ENCODE results near the gene ETV6.

The ETV6 gene

DNA sequence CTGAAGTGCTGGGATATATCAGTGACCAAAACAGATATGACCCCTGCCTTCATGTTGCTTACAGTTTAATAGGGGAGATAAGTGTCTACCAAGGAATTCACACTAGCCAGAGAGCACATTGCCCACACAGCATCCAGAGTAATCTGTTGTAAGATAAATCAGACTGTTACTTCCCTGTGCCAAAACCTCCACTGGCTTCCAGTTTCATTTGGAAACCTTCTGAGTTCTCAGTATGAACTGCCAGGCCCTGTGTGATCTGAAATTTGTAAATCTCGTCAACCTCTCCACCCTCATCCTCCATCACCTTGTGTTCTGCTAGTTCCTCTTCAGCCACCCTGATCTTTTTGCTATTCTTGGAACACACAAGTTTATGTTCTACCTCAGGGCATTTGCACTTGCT is 154.7 kb downstream of the ETV6 start:
- DNase-seq (ENCODE audit: low spot score): no peak

- no peak for DNase-seq (ENCODE audit: low spot score)
Measured at GRCh38 chr12:11805043-11805442, 155.6 kb downstream of the ETV6 start.

- DNase-seq (ENCODE audit: low spot score): no peak
Measured at GRCh38 chr12:11805680-11806079, 156.2 kb downstream of the ETV6 start.

DNA sequence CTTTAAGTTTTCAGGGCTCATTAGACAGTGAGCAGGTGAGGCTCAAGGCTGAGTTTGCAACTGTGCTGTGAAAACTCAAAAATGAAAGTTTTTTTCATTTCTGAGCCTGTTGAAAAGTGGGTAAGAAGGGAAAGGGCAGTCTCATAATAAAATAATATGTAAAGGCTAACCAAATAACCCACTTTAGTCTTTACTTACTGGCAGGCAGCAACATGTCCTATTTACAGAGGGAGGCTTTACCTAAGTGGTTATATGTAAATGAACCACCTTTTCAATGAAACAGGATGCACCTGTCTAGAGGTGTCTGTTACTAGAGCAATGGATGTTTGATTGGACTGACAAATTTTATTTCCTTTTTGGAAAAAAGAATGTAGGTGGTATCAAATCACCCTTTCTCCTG is 158.0 kb downstream of the ETV6 start:
- no peak for DNase-seq (ENCODE audit: low spot score)

- no peak for DNase-seq (ENCODE audit: low spot score)
Measured at GRCh38 chr12:11808931-11809330, 159.5 kb downstream of the ETV6 start.

GRCh38 chr12:11810206-11810545 is 160.7 kb downstream of the ETV6 start:
- DNase-seq (ENCODE audit: low spot score): no peak

GRCh38 chr12:11811008-11811407 is 161.5 kb downstream of the ETV6 start:
- no peak for DNase-seq (ENCODE audit: low spot score)

DNA sequence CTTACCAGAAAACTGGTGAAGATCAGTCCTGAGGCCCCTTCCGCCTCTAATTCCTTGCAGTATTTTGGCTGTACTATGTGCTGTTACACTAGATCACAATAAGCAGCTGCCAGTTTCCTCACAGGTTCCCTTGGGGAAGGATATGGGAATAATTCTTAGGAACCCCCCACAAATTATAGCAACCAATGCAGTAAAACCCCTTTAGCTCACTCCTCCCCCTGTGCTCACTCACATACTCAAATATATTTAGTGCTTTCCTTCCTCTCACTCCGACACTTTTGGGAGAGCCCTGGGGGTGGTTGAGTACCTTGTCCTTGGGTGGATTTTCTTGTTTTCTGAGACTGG is 162.7 kb downstream of the ETV6 start:
- DNase-seq (ENCODE audit: low spot score): no peak

DNA sequence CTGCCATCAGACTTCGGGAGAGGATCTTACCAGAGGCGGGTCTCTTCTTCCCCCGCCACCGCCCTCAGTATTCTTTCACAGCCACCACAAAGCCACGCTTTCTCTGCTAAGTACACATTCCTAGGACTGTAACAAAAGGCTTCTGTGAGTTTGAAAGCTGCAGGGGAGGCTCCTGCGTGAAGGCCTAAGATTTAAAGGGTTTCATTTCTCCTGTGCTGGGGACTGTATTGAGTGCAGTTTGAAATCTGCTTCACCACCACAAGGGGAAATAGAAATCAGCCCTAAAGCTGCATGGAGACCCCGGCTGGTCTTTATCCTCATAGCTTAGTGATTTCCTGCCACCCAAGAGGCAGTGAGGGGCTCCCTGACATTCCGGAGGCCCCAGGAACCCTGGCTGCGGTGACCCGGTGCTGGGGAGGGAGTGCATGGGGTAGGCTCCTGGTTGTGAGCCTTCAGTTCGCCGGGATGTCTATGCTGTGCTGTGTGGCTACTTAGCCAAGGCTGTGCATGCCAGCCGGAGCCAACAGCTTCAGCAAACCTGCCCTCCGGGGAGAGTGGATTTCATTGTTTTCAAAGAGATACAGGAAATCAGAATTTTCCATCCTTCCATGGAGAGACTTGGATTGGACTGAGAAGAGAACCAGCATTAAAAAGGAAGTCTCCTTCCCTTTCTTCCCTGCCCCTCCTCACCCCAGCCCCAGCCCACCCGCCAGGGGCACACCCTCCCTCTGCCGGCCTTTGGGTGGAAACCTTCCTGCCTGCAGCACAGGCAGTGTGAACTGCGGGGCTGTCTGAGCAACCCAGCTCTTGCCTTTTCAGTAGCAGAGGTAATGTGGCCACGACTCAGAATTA is 163.3 kb downstream of the ETV6 start:
- peak; percentile 26 for DNase-seq (ENCODE audit: low spot score)

- no peak for DNase-seq (ENCODE audit: low spot score)
Measured at GRCh38 chr12:11813438-11813813, 164.0 kb downstream of the ETV6 start.

DNA sequence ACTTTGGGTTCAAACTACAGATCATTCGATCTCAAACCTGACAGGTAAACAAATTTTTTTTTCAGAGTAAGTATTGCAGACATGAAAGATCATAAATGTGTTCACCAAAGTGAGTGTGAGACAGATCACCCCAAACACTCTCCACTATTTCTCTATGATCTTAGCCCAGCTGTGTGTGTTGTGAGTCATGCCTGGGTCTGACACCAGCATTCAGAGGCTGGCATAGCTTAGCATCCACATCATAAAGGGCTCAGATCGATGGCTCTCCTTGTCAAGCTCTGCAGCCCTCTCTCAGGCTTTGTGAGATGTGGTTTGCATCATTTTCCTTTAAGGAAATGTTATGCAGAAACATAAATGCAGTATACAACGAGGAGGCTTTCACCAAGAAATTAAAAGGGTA is 164.9 kb downstream of the ETV6 start:
- peak; percentile 12 for DNase-seq (ENCODE audit: low spot score)

GRCh38 chr12:11815397-11815796 is 165.9 kb downstream of the ETV6 start:
- no peak for DNase-seq (ENCODE audit: low spot score)

DNA sequence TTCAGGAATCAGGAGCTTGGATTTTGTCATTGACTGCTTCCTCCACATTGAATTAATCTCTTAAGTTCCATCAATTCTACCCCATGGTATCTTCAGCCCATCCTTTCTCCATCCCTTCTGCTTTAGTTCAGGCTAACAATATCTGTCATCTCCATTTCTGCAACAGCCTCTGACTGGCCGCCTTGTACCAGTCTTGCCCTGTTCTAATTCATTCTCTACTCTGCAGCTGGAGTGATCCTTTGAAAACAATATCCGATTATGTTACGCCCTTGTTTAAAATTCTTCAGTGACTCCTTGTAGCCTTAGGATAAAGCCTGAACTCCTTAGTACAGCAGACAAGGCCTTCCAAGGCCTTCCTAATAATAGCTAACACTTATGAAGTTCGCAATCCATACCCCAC is 170.2 kb downstream of the ETV6 start:
- DNase-seq (ENCODE audit: low spot score): no peak

DNA sequence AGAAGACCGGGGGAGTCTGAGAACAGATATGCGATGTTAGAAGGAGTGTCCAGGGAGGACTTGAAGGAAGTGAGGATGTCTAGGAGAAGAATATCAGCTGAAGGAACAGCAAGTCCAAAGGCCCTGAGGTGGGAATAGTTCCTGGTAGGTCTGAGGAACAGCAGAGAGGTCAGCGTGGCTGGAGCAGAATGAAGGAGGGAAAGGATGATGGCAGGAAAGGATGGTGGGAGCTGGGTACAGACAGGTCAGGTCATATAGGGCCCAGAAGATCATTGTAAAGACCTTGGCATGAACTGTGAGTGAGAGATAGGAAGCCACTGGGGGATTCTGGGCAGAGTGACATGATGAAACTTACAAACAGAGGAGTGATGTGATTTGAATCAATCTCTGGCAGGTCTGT is 171.0 kb downstream of the ETV6 start:
- DNase-seq (ENCODE audit: low spot score): no peak

- no peak for DNase-seq (ENCODE audit: low spot score)
Measured at GRCh38 chr12:11821386-11822080, 172.1 kb downstream of the ETV6 start.

GRCh38 chr12:11822081-11822834 is 172.8 kb downstream of the ETV6 start:
- DNase-seq (ENCODE audit: low spot score): peak; percentile 40

GRCh38 chr12:11823043-11823442 is 173.6 kb downstream of the ETV6 start:
- no peak for DNase-seq (ENCODE audit: low spot score)

DNA sequence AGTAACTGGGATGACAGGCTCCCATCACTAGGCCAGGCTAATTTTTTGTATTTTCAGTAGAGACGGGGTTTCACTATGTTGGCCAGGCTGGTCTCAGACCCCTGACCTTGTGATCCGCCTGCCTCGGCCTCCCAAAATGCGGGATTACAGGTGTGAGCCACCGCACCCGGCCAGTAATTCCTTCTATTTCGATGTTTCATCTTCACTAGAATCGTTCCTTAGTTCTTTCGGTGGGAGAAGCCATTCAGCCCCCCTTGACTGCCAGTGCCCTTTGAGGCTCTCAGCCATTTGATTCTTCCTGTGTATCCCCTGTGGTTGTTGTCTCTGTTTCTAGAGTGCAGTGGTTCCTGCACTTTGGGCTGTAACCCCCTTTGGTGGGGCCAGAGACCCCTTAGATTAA is 174.1 kb downstream of the ETV6 start:
- no peak for DNase-seq (ENCODE audit: low spot score)

DNA sequence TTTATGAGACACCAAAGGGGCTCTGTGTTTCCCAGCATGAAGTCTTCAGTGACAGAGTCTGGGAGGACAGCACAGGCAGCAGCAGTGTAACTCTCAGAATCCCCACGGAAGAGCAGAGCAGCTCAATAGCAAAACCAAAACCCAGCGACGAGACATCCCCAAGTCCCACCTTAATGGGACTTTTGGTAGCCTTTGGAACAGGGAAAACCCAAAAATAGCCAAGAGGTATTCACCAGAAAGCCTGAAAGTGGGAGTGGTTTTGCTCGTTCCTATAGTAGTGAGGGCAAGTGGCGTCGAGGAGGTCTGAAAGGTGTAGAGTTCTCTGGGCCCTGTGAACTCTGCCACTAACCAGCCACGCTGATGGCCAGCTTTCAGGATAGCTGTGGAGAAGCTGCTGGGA is 174.6 kb downstream of the ETV6 start:
- no peak for DNase-seq (ENCODE audit: low spot score)

DNA sequence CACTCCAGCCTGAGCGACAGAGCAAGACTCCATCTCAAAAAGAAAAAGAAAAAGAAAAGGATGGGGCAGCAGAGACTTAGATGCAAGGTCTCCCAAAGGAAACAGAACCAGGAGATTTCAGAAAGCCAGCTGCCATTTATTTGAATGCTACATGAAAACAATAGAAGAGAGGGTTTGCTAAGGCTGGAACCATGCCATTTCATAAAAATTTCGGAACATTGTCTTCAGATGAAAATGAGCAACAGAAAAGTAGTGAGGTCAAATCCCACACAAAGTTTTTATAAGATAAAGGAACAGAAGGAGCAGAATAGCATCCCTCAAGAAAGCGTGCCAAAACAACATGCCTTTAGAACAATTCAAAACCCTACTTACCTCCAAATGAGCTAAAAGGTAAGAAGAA is 175.3 kb downstream of the ETV6 start:
- no peak for DNase-seq (ENCODE audit: low spot score)

DNA sequence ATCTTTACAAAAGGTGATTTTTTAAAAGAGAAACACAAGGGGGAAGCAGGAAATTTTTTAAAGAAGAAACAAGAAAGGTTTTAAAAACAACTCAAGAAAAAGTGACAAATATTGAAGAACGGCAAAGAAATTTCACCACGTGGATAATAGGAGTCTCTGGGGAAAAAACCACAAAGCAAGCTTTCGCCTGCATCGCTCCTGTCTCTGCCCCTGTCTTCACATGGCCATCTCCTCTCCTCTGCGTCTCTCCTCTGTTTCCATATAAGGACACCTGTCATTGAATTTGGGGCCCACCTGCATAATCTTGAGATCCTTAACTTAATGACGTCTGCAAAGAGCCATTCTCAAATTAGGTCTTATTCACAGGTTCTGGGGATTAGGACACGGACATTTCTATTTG is 175.8 kb downstream of the ETV6 start:
- no peak for DNase-seq (ENCODE audit: low spot score)

DNA sequence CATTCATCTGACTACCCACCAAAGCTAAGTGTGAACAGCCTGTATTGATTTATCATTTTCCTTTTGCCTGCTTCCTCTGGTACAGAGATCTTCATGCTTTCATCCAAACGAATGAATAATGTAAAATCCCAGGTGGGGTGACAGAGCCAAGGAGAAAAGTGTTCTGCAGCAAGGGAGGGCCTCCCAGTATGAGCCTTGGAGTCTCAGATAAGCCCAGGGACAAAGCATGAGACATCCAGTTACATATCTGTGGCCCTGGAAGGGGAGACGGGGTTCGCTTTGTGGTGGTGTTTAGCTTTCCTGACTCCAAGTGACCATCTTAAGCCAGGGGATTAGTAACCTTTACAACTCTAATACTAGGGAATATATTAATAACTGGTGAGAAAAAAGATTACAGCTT is 177.1 kb downstream of the ETV6 start:
- DNase-seq (ENCODE audit: low spot score): no peak

Data from CD4-positive, alpha-beta T cell treated with Interleukin-6 at 100 ng/mL for 8 hours (primary cell).